H1 (cell line): ENCODE results near the gene RFT1. TPM values are rescaled to one million over a fixed set of nuclear protein-coding genes. Genes with fewer than 3 reads are reported as not detected.
A peak's percentile ranks its signal among the peaks of the same experiment; 100 is the strongest.

Experiments
- CEBPB ChIP-seq: IDR thresholded peaks from 2 replicates; pipeline ENCODE4 v1.6.1; 2012; ENCODE audit warnings: low read depth, low read length
- EP300 ChIP-seq, 2 experiments: IDR thresholded peaks; 1 replicate in 1 of 2; 2 replicates in 1 of 2; pipeline ENCODE4 v1.6.1; 2011 to 2012; ENCODE audit warnings: low read depth in 2 of 2, low read length in 2 of 2, mild to moderate bottlenecking in 2 of 2, borderline replicate concordance in 1 of 2, inconsistent platforms in 1 of 2, moderate library complexity in 1 of 2
- GABPA ChIP-seq: IDR thresholded peaks from 2 replicates; pipeline ENCODE4 v1.6.1; 2011; ENCODE audit warnings: mild to moderate bottlenecking, low read length, moderate library complexity, borderline replicate concordance; ENCODE audit not compliant: insufficient read depth
- GTF2F1 ChIP-seq: IDR thresholded peaks from 2 replicates; pipeline ENCODE4 v1.6.1; 2012; ENCODE audit warnings: low read depth, low read length, improper control_type of control experiment, borderline replicate concordance
- HDAC2 ChIP-seq, 2 experiments: fragments of 300-600 bp in 1 of 2; sonication (generic) in 1 of 2; IDR thresholded peaks; 2 replicates each; pipeline ENCODE4 v1.6.1; 2011 to 2012; ENCODE audit warnings: low read depth in 2 of 2, low read length in 2 of 2, mild to moderate bottlenecking in 2 of 2, moderate library complexity in 2 of 2, borderline replicate concordance in 1 of 2, inconsistent platforms in 1 of 2
- KDM1A ChIP-seq: fragments of 200-600, 300-600 bp; sonication (generic); IDR thresholded peaks from 2 replicates; pipeline ENCODE4 v1.7.1; 2016; ENCODE audit warnings: mild to moderate bottlenecking, low read length, borderline replicate concordance
- KDM4A ChIP-seq: IDR thresholded peaks from one replicate; pipeline ENCODE4 v1.7.1; 2012; ENCODE audit warnings: low read depth, mild to moderate bottlenecking, moderate library complexity, low read length, inconsistent platforms; ENCODE audit not compliant: severe bottlenecking
- NANOG ChIP-seq: IDR thresholded peaks from 2 replicates; pipeline ENCODE4 v1.6.1; 2011; ENCODE audit warnings: low read length, low read depth, mild to moderate bottlenecking, inconsistent platforms; ENCODE audit not compliant: insufficient read depth, poor library complexity, severe bottlenecking
- POLR2A ChIP-seq, 2 experiments: IDR thresholded peaks; 1 replicate in 1 of 2; 2 replicates in 1 of 2; pipeline ENCODE4 v1.6.1; 2011; ENCODE audit warnings: low read depth in 2 of 2, low read length in 2 of 2, mild to moderate bottlenecking in 2 of 2; ENCODE audit errors: control extremely low read depth in 1 of 2
- POLR2AphosphoS5 ChIP-seq: IDR thresholded peaks from 2 replicates; pipeline ENCODE4 v1.6.1; 2011; ENCODE audit warnings: low read depth, low read length
- POU5F1 ChIP-seq: IDR thresholded peaks from 2 replicates; pipeline ENCODE4 v1.6.1; 2011; ENCODE audit warnings: low read depth, mild to moderate bottlenecking, low read length, moderate library complexity
- RAD21 ChIP-seq, 2 experiments: IDR thresholded peaks in 1 of 2; conservative IDR thresholded peaks in 1 of 2; 2 replicates each; pipeline ENCODE4 v1.6.1; 2011; ENCODE audit warnings: low read depth in 2 of 2, low read length in 2 of 2, improper control_type of control experiment in 1 of 2, inconsistent platforms in 1 of 2, mild to moderate bottlenecking in 1 of 2, moderate library complexity in 1 of 2
- TAF1 ChIP-seq: IDR thresholded peaks from 2 replicates; pipeline ENCODE4 v1.6.1; 2011; ENCODE audit warnings: mild to moderate bottlenecking, low read depth, low read length
- TAF7 ChIP-seq: optimal IDR thresholded peaks from 2 replicates; pipeline ENCODE3; 2011; ENCODE audit warnings: low read depth, mild to moderate bottlenecking, inconsistent platforms, low read length, moderate library complexity, borderline replicate concordance
- TEAD4 ChIP-seq: IDR thresholded peaks from 2 replicates; pipeline ENCODE4 v1.6.1; 2012; ENCODE audit warnings: low read depth, low read length, inconsistent platforms, mixed read lengths
- polyA plus RNA-seq, 7 experiments: library from polyadenylated mRNA; depleted of rRNA in 3 of 7; stranded (reverse) in 5 of 7; unstranded in 2 of 7; fragments of >200 nt in 5 of 7; fragments of 200-250 nt in 2 of 7; gene quantifications; 1 replicate in 5 of 7; 2 replicates in 1 of 7; 4 replicates in 1 of 7; pipeline versions ENCODE4 v1.2.1 to v1.2.3, GENCODE V29; 2011 to 2013; ENCODE audit warnings: missing spikeins in 2 of 7, mixed read lengths in 2 of 7
- total RNA-seq: library from RNA; stranded (reverse); fragmentation: NEBNext Ultra II Directional; extraction: Animal tissue kit (Norgen Biotek cat#: 25700); gene quantifications from 2 replicates; pipeline ENCODE4 v1.2.1, GENCODE V29; 2021
- TF ChIP-seq, protein P1 (sequence below): IDR thresholded peaks from 2 replicates; pipeline ENCODE4 v1.6.1; 2011; ENCODE audit warnings: low read depth, mild to moderate bottlenecking, low read length; ENCODE audit not compliant: insufficient read depth
- TF ChIP-seq, protein P2 (sequence below): IDR thresholded peaks from 2 replicates; pipeline ENCODE4 v1.6.1; 2012; ENCODE audit warnings: inconsistent platforms
- TF ChIP-seq, protein P3 (sequence below): IDR thresholded peaks from 2 replicates; pipeline ENCODE4 v1.6.1; 2011; ENCODE audit warnings: low read length, improper control_type of control experiment

RFT1 gene
- total and polyA plus RNA-seq, 2 of the 8 experiments (the other 6 are each of a cell fraction or from before 2014, with no cell fraction given): 27.7 to 42.4 TPM

DNA sequence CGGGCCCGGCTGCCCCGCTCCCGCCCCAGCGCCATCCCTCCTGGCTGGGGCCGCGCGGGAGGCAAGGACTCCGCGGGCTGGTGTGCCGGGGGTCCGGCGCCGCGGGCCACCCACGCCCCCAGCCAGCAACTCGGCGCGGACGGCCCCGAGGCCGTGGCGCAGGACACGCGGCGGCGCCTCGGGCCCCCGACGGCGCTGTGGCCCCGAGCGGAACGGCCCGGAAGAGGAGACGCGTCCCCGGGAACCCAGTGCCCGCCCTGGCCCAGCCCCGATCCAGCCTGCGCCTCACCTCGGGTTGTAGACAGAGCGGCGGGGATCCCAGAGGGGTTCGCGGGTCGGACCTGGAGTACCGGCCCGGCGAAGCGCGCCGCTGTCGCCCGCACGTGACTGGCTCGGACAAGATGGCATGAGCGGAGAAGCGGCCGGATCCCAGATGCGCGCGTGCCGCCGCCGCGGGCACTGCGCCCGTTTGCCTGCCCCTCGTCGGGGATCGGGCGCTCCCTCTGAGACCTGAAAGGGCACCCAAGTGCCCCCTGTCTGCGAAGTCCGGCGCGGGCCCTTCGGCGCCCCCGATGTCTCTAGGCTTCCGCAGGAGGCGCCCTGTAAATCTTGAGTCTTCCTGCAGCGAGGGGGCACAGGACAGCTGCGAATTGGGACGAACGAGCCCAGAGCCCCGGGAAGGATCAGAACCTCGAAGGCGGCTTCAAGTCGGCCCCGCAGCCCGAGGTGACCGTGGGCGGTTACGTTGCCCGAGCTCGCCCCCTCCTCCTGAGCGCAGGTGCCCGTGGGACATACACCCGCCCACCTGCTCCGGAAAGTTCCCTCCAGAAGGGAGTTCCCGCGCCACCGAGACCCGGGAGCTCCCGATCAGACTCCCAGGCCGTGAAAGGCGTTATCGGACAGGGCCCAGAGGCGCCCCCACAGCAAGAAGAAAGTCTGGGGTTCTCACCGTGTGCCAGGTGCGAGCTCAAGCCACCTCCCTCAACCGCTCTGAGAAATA, 83.8 kb downstream of the RFT1 start (continued):
- TF ChIP-seq RAD21 (IDR thresholded peaks at IDR 0.05 in 1 of 2, conservative IDR thresholded peaks at IDR 0.05 in 1 of 2; ENCODE audit: low read depth in 2 of 2, low read length in 2 of 2) (peak; percentile 17 to 49; a peak in 3 of 4 replicates), TEAD4 (no peak), POU5F1 (0 out of 2 replicates have a peak, but pooled peaks have one; percentile 13), TAF1 (peak; percentile 19; the same call in 1 of the 2 replicates), POLR2A (IDR thresholded peaks at IDR 0.05; ENCODE audit: control extremely low read depth in 1 of 2, low read depth in 2 of 2, low read length in 2 of 2) (peak in 1 of 2 experiments; percentile 63; a peak in 2 of 3 replicates), KDM1A (peak; percentile 22; the same call in 1 of the 2 replicates), NANOG (peak; percentile 3), CEBPB (no peak), POLR2AphosphoS5 (0 out of 2 replicates have a peak, but pooled peaks have one; percentile 39), GTF2F1 (0 out of 2 replicates have a peak, but pooled peaks have one; percentile 31), HDAC2 (IDR thresholded peaks at IDR 0.05; ENCODE audit: borderline replicate concordance in 1 of 2, low read depth in 2 of 2, low read length in 2 of 2) (0 out of 4 replicates have a peak, but pooled peaks of 1 of the 2 experiments have one; percentile 46), KDM4A (peak; percentile 90), GABPA (0 out of 2 replicates have a peak, but pooled peaks have one; percentile 54), EP300 (IDR thresholded peaks at IDR 0.05; ENCODE audit: borderline replicate concordance in 1 of 2, low read depth in 2 of 2, low read length in 2 of 2) (no peak), TAF7 (peak; percentile 45)
- TF ChIP-seq, protein P1, sequence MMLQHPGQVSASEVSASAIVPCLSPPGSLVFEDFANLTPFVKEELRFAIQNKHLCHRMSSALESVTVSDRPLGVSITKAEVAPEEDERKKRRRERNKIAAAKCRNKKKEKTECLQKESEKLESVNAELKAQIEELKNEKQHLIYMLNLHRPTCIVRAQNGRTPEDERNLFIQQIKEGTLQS: no peak
- TF ChIP-seq, protein P2, sequence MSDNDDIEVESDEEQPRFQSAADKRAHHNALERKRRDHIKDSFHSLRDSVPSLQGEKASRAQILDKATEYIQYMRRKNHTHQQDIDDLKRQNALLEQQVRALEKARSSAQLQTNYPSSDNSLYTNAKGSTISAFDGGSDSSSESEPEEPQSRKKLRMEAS: peak; percentile 88
- TF ChIP-seq, protein P3, sequence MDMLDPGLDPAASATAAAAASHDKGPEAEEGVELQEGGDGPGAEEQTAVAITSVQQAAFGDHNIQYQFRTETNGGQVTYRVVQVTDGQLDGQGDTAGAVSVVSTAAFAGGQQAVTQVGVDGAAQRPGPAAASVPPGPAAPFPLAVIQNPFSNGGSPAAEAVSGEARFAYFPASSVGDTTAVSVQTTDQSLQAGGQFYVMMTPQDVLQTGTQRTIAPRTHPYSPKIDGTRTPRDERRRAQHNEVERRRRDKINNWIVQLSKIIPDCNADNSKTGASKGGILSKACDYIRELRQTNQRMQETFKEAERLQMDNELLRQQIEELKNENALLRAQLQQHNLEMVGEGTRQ: peak; percentile 51; the same call in 1 of the 2 replicates
